Activated CD8-positive, alpha-beta memory T cell treated with anti-CD3 and anti-CD28 coated beads, Interleukin-2, amount 10 ng/mL, durations not matched to agents 7 days and 5 days (primary cell): ENCODE measurements around the gene HPGD. TPM values are rescaled to one million over a fixed set of nuclear protein-coding genes. Genes with fewer than 3 reads are reported as not detected.

ENCODE experiments used
- ATAC-seq: fragments of 150-1000 bp; cut with Tn5 transposase; one replicate; pipeline ENCODE4 v1.10.0; 2021; ENCODE audit warnings: moderate library complexity
- CTCF ChIA-PET: fragments of 350-600 bp; sonication (Branson Sonifier 250); formaldehyde crosslinking; loops from one replicate; lab custom pipeline; 2021; ENCODE audit warnings: antibody characterized with exemption; lab: Charles Lee
- DNase-seq: peaks from one replicate; pipeline ENCODE4 v3.0.0-alpha.2; 2020
- H3K27ac Mint-ChIP-seq: one replicate; pipeline ENCODE4 v1.8.0; 2021; ENCODE audit warnings: mild to moderate bottlenecking, mixed read lengths
- H3K27me3 Mint-ChIP-seq: one replicate; pipeline ENCODE4 v1.8.0; 2021; ENCODE audit warnings: mixed read lengths
- H3K36me3 Mint-ChIP-seq: one replicate; pipeline ENCODE4 v1.8.0; 2021; ENCODE audit warnings: mild to moderate bottlenecking, mixed read lengths
- H3K4me1 Mint-ChIP-seq: one replicate; pipeline ENCODE4 v1.8.0; 2021; ENCODE audit warnings: mixed read lengths
- H3K4me3 Mint-ChIP-seq: one replicate; pipeline ENCODE4 v1.8.0; 2021; ENCODE audit warnings: mild to moderate bottlenecking, moderate library complexity, mixed read lengths
- H3K9me3 Mint-ChIP-seq: one replicate; pipeline ENCODE4 v1.8.0; 2022; ENCODE audit warnings: low read depth, mixed read lengths
- total RNA-seq, 2 experiments: library from RNA; stranded (reverse); gene quantifications; one replicate each; pipeline ENCODE4 v1.2.3, GENCODE V29; 2021

The HPGD gene
- total RNA-seq, result 10 to 100 TPM; 15.0 to 30.2 TPM

- peaks cover 7% of the 10 kb centered on the region for H3K36me3 Mint-ChIP-seq
These were observed at the start of gene HPGD for GRCh38 chr4:174522183-174523024. TSS of gene HPGD (minus strand) at chr4:174522488. CDS start at chr4:174522451, 37 bp downstream.

GRCh38 chr4:174564529-174564928, 42.2 kb upstream of the HPGD start:
- no peak overlapping the region for H3K27ac Mint-ChIP-seq
- no peaks in the 10 kb centered on the region for H3K9me3 Mint-ChIP-seq
- CTCF ChIA-PET, result no interaction called here
- H3K27me3 Mint-ChIP-seq, result no peaks in the 10 kb centered on the region
- no peak for ATAC-seq
- H3K36me3 Mint-ChIP-seq, result no peaks in the 10 kb centered on the region
- no peak overlapping the region for H3K4me3 Mint-ChIP-seq
- no peak for DNase-seq
- H3K4me1 Mint-ChIP-seq, result no peaks in the 10 kb centered on the region

More at GRCh38 chr4:174522183-174523024, at the start of gene HPGD:
- Mint-ChIP-seq H3K27me3 (peaks cover 45% of the 10 kb centered on the region), H3K27ac (peak within 1 kb of the TSS; percentile 77), H3K4me3 (peak within 1 kb of the TSS; percentile 75), H3K9me3 (no peaks in the 10 kb centered on the region), H3K4me1 (peaks cover 25% of the 10 kb centered on the region)
- peak; percentile 83 for DNase-seq
- peak; percentile 95 for ATAC-seq
- CTCF ChIA-PET, result interaction anchor here (1.0 to 2.2 kb wide), 3 partner anchors 12 to 110 kb away, joined by 3 to 6 read pairs (median 3); no protein-coding TSS in a partner anchor

- ATAC-seq (no peak), DNase-seq (no peak)
- H3K4me3 Mint-ChIP-seq, result no peak overlapping the region
- no peak overlapping the region for H3K27ac Mint-ChIP-seq
- no peaks in the 10 kb centered on the region for H3K27me3 Mint-ChIP-seq
- H3K4me1 Mint-ChIP-seq, result no peaks in the 10 kb centered on the region
- no peaks in the 10 kb centered on the region for H3K9me3 Mint-ChIP-seq
- CTCF ChIA-PET, result no interaction called here
- H3K36me3 Mint-ChIP-seq, result no peaks in the 10 kb centered on the region
These were observed 41.1 kb upstream of the HPGD start for GRCh38 chr4:174563399-174563798.

GRCh38 chr4:174561560-174561959, 39.3 kb upstream of the HPGD start:
- CTCF ChIA-PET, result no interaction called here
- Mint-ChIP-seq H3K4me3 (no peak overlapping the region), H3K9me3 (no peaks in the 10 kb centered on the region), H3K27me3 (no peaks in the 10 kb centered on the region), H3K27ac (no peak overlapping the region), H3K4me1 (no peaks in the 10 kb centered on the region), H3K36me3 (no peaks in the 10 kb centered on the region)
- ATAC-seq, result no peak
- DNase-seq, result no peak

GRCh38 chr4:174559894-174560293, 37.6 kb upstream of the HPGD start:
- H3K27me3 Mint-ChIP-seq, result no peaks in the 10 kb centered on the region
- H3K36me3 Mint-ChIP-seq, result no peaks in the 10 kb centered on the region
- H3K9me3 Mint-ChIP-seq, result no peaks in the 10 kb centered on the region
- no peaks in the 10 kb centered on the region for H3K4me1 Mint-ChIP-seq
- no peak overlapping the region for H3K4me3 Mint-ChIP-seq
- ATAC-seq (no peak), DNase-seq (no peak)
- CTCF ChIA-PET, result no interaction called here
- H3K27ac Mint-ChIP-seq, result no peak overlapping the region

GRCh38 chr4:174555789-174556630, 33.7 kb upstream of the HPGD start:
- CTCF ChIA-PET, result interaction anchor here (1.0 kb wide), 1 partner anchor 14 kb away, joined by 3 read pairs; no protein-coding TSS in a partner anchor
- ATAC-seq (no peak), DNase-seq (no peak)
- H3K4me1 Mint-ChIP-seq, result no peaks in the 10 kb centered on the region
- no peaks in the 10 kb centered on the region for H3K36me3 Mint-ChIP-seq
- no peak overlapping the region for H3K27ac Mint-ChIP-seq
- H3K4me3 Mint-ChIP-seq, result no peak overlapping the region
- no peaks in the 10 kb centered on the region for H3K27me3 Mint-ChIP-seq
- H3K9me3 Mint-ChIP-seq, result peaks cover 3% of the 10 kb centered on the region

- DNase-seq (no peak), ATAC-seq (no peak)
- Mint-ChIP-seq H3K9me3 (peaks cover 5% of the 10 kb centered on the region), H3K4me3 (no peak overlapping the region), H3K4me1 (no peaks in the 10 kb centered on the region), H3K27ac (no peak overlapping the region), H3K27me3 (no peaks in the 10 kb centered on the region), H3K36me3 (no peaks in the 10 kb centered on the region)
- CTCF ChIA-PET, result no interaction called here
These were observed 32.0 kb upstream of the HPGD start for GRCh38 chr4:174554231-174554728.

GRCh38 chr4:174553828-174554227, 31.5 kb upstream of the HPGD start:
- Mint-ChIP-seq H3K36me3 (no peaks in the 10 kb centered on the region), H3K4me3 (no peak overlapping the region), H3K27ac (no peak overlapping the region), H3K4me1 (no peaks in the 10 kb centered on the region), H3K9me3 (peaks cover 5% of the 10 kb centered on the region), H3K27me3 (no peaks in the 10 kb centered on the region)
- CTCF ChIA-PET, result no interaction called here
- ATAC-seq (no peak), DNase-seq (no peak)

GRCh38 chr4:174553031-174553430, 30.7 kb upstream of the HPGD start:
- CTCF ChIA-PET, result no interaction called here
- H3K36me3 Mint-ChIP-seq, result no peaks in the 10 kb centered on the region
- H3K27ac Mint-ChIP-seq, result no peak overlapping the region
- H3K9me3 Mint-ChIP-seq, result peaks cover 8% of the 10 kb centered on the region
- ATAC-seq, result no peak
- DNase-seq, result no peak
- no peak overlapping the region for H3K4me3 Mint-ChIP-seq
- H3K4me1 Mint-ChIP-seq, result no peaks in the 10 kb centered on the region
- H3K27me3 Mint-ChIP-seq, result no peaks in the 10 kb centered on the region

- no peaks in the 10 kb centered on the region for H3K36me3 Mint-ChIP-seq
- DNase-seq (no peak), ATAC-seq (no peak)
- no peak overlapping the region for H3K27ac Mint-ChIP-seq
- CTCF ChIA-PET, result no interaction called here
- peaks cover 5% of the 10 kb centered on the region for H3K27me3 Mint-ChIP-seq
- peaks cover 8% of the 10 kb centered on the region for H3K9me3 Mint-ChIP-seq
- H3K4me3 Mint-ChIP-seq, result no peak overlapping the region
- no peaks in the 10 kb centered on the region for H3K4me1 Mint-ChIP-seq
These were observed 28.3 kb upstream of the HPGD start for GRCh38 chr4:174550541-174550940.

- CTCF ChIA-PET, result no interaction called here
- Mint-ChIP-seq H3K9me3 (peaks cover 10% of the 10 kb centered on the region), H3K4me1 (no peaks in the 10 kb centered on the region), H3K27ac (no peak overlapping the region), H3K36me3 (no peaks in the 10 kb centered on the region), H3K27me3 (peaks cover 6% of the 10 kb centered on the region), H3K4me3 (no peak overlapping the region)
- DNase-seq (no peak), ATAC-seq (no peak)
These were observed 27.4 kb upstream of the HPGD start for GRCh38 chr4:174549721-174550120.

- Mint-ChIP-seq H3K4me3 (no peak overlapping the region), H3K36me3 (peaks cover 3% of the 10 kb centered on the region), H3K27ac (no peak overlapping the region), H3K27me3 (peaks cover 7% of the 10 kb centered on the region), H3K4me1 (peaks cover 3% of the 10 kb centered on the region), H3K9me3 (peaks cover 7% of the 10 kb centered on the region)
- DNase-seq (no peak), ATAC-seq (no peak)
- CTCF ChIA-PET, result interaction anchor here (0.9 kb wide), 1 partner anchor 12 kb away, joined by 3 read pairs; no protein-coding TSS in a partner anchor
These were observed 23.0 kb upstream of the HPGD start for GRCh38 chr4:174545268-174545667.

- no peak overlapping the region for H3K4me3 Mint-ChIP-seq
- H3K4me1 Mint-ChIP-seq, result peaks cover 6% of the 10 kb centered on the region
- peaks cover 7% of the 10 kb centered on the region for H3K36me3 Mint-ChIP-seq
- DNase-seq (no peak), ATAC-seq (no peak)
- H3K27me3 Mint-ChIP-seq, result peaks cover 7% of the 10 kb centered on the region
- CTCF ChIA-PET, result interaction anchor here (0.9 kb wide), 1 partner anchor 13 kb away, joined by 3 read pairs; no protein-coding TSS in a partner anchor
- H3K27ac Mint-ChIP-seq, result no peak overlapping the region
- H3K9me3 Mint-ChIP-seq, result peaks cover 10% of the 10 kb centered on the region
These were observed 22.2 kb upstream of the HPGD start for GRCh38 chr4:174544496-174544895.
